Liver (tissue), 9 donors: Measurements from ENCODE around the gene FOXI1. TPM values are rescaled to one million over a fixed set of nuclear protein-coding genes. Genes with fewer than 3 reads are reported as not detected.
A peak's percentile ranks its signal among the peaks of the same experiment; 100 is the strongest.

Experiments used
- DNase-seq: peaks from one replicate; pipeline ENCODE4 v3.0.0-alpha.2; 2017; ENCODE audit warnings: low spot score
- H3K27ac ChIP-seq, 2 donors: one replicate each; pipeline ENCODE4 v1.7.0; 2013; ENCODE audit warnings: inconsistent platforms in 2 of 2, low read length in 2 of 2, control low read depth in 1 of 2, low read depth in 1 of 2, mild to moderate bottlenecking in 1 of 2
- H3K27me3 ChIP-seq, 4 donors: one replicate each; pipeline versions ENCODE4 v1.6.1 to v1.7.0; 2013; ENCODE audit warnings: low read length in 3 of 4, inconsistent platforms in 1 of 4, mild to moderate bottlenecking in 1 of 4, moderate library complexity in 1 of 4; ENCODE audit not compliant: control insufficient read depth in 4 of 4, insufficient read depth in 4 of 4
- H3K36me3 ChIP-seq, 4 donors: one replicate each; pipeline versions ENCODE4 v1.6.1 to v1.7.0; 2013; ENCODE audit warnings: low read length in 3 of 4, mild to moderate bottlenecking in 3 of 4, low read depth in 1 of 4, moderate library complexity in 1 of 4; ENCODE audit not compliant: control insufficient read depth in 4 of 4, insufficient read depth in 3 of 4
- H3K4me1 ChIP-seq, 4 donors: one replicate each; pipeline versions ENCODE4 v1.6.1 to v1.7.0; 2013; ENCODE audit warnings: low read length in 3 of 4, mild to moderate bottlenecking in 3 of 4, moderate library complexity in 1 of 4; ENCODE audit not compliant: control insufficient read depth in 4 of 4, insufficient read depth in 4 of 4
- H3K4me3 ChIP-seq, 3 donors: one replicate each; pipeline versions ENCODE4 v1.6.1 to v1.7.0; 2013; ENCODE audit warnings: low read length in 3 of 3, control low read depth in 1 of 3, low read depth in 1 of 3, mild to moderate bottlenecking in 1 of 3
- H3K9ac ChIP-seq, 2 donors: one replicate each; pipeline ENCODE4 v1.7.0; 2013; ENCODE audit warnings: low read length in 2 of 2, mild to moderate bottlenecking in 2 of 2, moderate library complexity in 2 of 2, control low read depth in 1 of 2, low read depth in 1 of 2
- H3K9me3 ChIP-seq, 4 donors: one replicate each; pipeline versions ENCODE4 v1.6.1 to v1.7.0; 2013; ENCODE audit warnings: low read length in 3 of 4; ENCODE audit not compliant: control insufficient read depth in 4 of 4
- ATF3 ChIP-seq: IDR thresholded peaks from 2 replicates; pipeline ENCODE4 v1.6.1; 2016; ENCODE audit warnings: antibody characterized with exemption
- CTCF ChIP-seq: fragments of 150-350 bp; IDR thresholded peaks from 2 replicates; pipeline ENCODE4 v1.5.1; 2017; ENCODE audit warnings: improper control_type of control experiment, low read depth, low read length; ENCODE audit not compliant: missing input control
- EGR1 ChIP-seq, 2 donors: IDR thresholded peaks; 2 replicates each; pipeline ENCODE4 v1.6.1; 2016 to 2018; ENCODE audit warnings: antibody characterized with exemption in 2 of 2, low read depth in 2 of 2
- FOXA1 ChIP-seq: IDR thresholded peaks from 2 replicates; pipeline ENCODE4 v1.6.1; 2016; ENCODE audit warnings: antibody characterized with exemption
- FOXA2 ChIP-seq: IDR thresholded peaks from 2 replicates; pipeline ENCODE4 v1.6.1; 2016; ENCODE audit warnings: antibody characterized with exemption
- GABPA ChIP-seq, 2 donors: IDR thresholded peaks in 1 of 2; conservative IDR thresholded peaks in 1 of 2; 2 replicates each; pipeline ENCODE4 v1.6.1; 2016; ENCODE audit warnings: antibody characterized with exemption in 2 of 2, mild to moderate bottlenecking in 1 of 2, moderate library complexity in 1 of 2
- HNF4A ChIP-seq, 2 donors: conservative IDR thresholded peaks; 2 replicates each; pipeline ENCODE4 v1.6.1; 2016; ENCODE audit warnings: antibody characterized with exemption in 2 of 2, mild to moderate bottlenecking in 2 of 2
- HNF4G ChIP-seq: IDR thresholded peaks from 2 replicates; pipeline ENCODE4 v1.6.1; 2016; ENCODE audit warnings: antibody characterized with exemption
- JUND ChIP-seq, 2 donors: IDR thresholded peaks; 2 replicates each; pipeline ENCODE4 v1.6.1; 2016; ENCODE audit warnings: antibody characterized with exemption in 2 of 2
- MAX ChIP-seq: IDR thresholded peaks from 2 replicates; pipeline ENCODE4 v1.6.1; 2016; ENCODE audit warnings: antibody characterized with exemption
- NR2F2 ChIP-seq: IDR thresholded peaks from 2 replicates; pipeline ENCODE4 v1.6.1; 2016; ENCODE audit warnings: antibody characterized with exemption
- RAD21 ChIP-seq, 2 donors: IDR thresholded peaks; 2 replicates each; pipeline ENCODE4 v1.6.1; 2016; ENCODE audit warnings: antibody characterized with exemption in 2 of 2, mild to moderate bottlenecking in 2 of 2
- REST ChIP-seq: IDR thresholded peaks from 2 replicates; pipeline ENCODE4 v1.6.1; 2016; ENCODE audit warnings: antibody characterized with exemption, mild to moderate bottlenecking
- RXRA ChIP-seq, 2 donors: IDR thresholded peaks; 2 replicates each; pipeline ENCODE4 v1.6.1; 2017 to 2018; ENCODE audit warnings: antibody characterized with exemption in 2 of 2, mild to moderate bottlenecking in 1 of 2
- SP1 ChIP-seq: IDR thresholded peaks from 2 replicates; pipeline ENCODE4 v1.6.1; 2018; ENCODE audit warnings: antibody characterized with exemption, mild to moderate bottlenecking
- TAF1 ChIP-seq: conservative IDR thresholded peaks from 2 replicates; pipeline ENCODE4 v1.6.1; 2016; ENCODE audit warnings: antibody characterized with exemption, mild to moderate bottlenecking
- YY1 ChIP-seq: IDR thresholded peaks from 2 replicates; pipeline ENCODE4 v1.6.1; 2016; ENCODE audit warnings: antibody characterized with exemption, mild to moderate bottlenecking
- ZBTB33 ChIP-seq: IDR thresholded peaks from 2 replicates; pipeline ENCODE4 v1.6.1; 2016; ENCODE audit warnings: antibody characterized with exemption
- WGBS: extraction: QIAGEN DNeasy Blood & Tissue Kit; methylation state at CpG from one replicate; pipeline ENCODE4 v1.1.7; 2013; 5-methylcytosine and 5-hydroxymethylcytosine counted together
- polyA plus RNA-seq, 2 donors: library from polyadenylated mRNA; stranded (reverse) in 1 of 2; unstranded in 1 of 2; fragments of 200-250 nt in 1 of 2; fragments of >200 nt in 1 of 2; fragmentation: Nextera tagmentation in 1 of 2; extraction: Ambion mirVana in 1 of 2; gene quantifications; one replicate each; pipeline versions ENCODE4 v1.2.1 to v1.2.3, GENCODE V29; 2013 to 2015
- total RNA-seq, 2 donors: library from RNA; depleted of rRNA; stranded (reverse); fragments of >200 nt; gene quantifications; one replicate each; pipeline ENCODE4 v1.2.3, GENCODE V29; 2014
- donor health status: healthy.
- donor health status: healthy.
- donor health status: healthy.
- donor health status: healthy.
- donor health status: healthy.

Gene FOXI1
- total and polyA plus RNA-seq, 4 donors, result not detected

- H3K36me3 ChIP-seq, result no peaks in the 10 kb centered on the region
- TF ChIP-seq REST (no peak), ZBTB33 (no peak), NR2F2 (peak; percentile 42), EGR1 (IDR thresholded peaks at IDR 0.05; ENCODE audit: low read depth in 2 of 2) (no peak), RAD21 (IDR thresholded peaks at IDR 0.05) (no peak)
- no peak overlapping the region for H3K4me3 ChIP-seq
- no peak overlapping the region for H3K9ac ChIP-seq
- no peak overlapping the region for H3K27ac ChIP-seq
- no peaks in the 10 kb centered on the region for H3K9me3 ChIP-seq
- no peaks in the 10 kb centered on the region for H3K27me3 ChIP-seq
- no peak for DNase-seq
- WGBS, result 65% methylated on average over 3 of the region's 3 CpGs
- H3K4me1 ChIP-seq, result no peaks in the 10 kb centered on the region
Observed at GRCh38 chr5:170136506-170136905, 30.8 kb downstream of the FOXI1 start.

GRCh38 chr5:170137694-170138214 lies 32.1 kb downstream of the FOXI1 start:
- TF ChIP-seq FOXA1, result no peak
- TF ChIP-seq REST, result no peak
- no peak for TF ChIP-seq EGR1 (IDR thresholded peaks at IDR 0.05; ENCODE audit: low read depth in 2 of 2)
- TF ChIP-seq HNF4G, result no peak
- TF ChIP-seq ATF3, result no peak
- no peak for TF ChIP-seq GABPA (IDR thresholded peaks at IDR 0.05 in 1 of 2, conservative IDR thresholded peaks at IDR 0.05 in 1 of 2)
- TF ChIP-seq YY1, result no peak
- TF ChIP-seq HNF4A (conservative IDR thresholded peaks at IDR 0.05), result no peak
- TF ChIP-seq RXRA (IDR thresholded peaks at IDR 0.05), result no peak
- no peak for TF ChIP-seq JUND (IDR thresholded peaks at IDR 0.05)
- TF ChIP-seq FOXA2, result no peak
- no peak for TF ChIP-seq RAD21 (IDR thresholded peaks at IDR 0.05)
- no peak for TF ChIP-seq ZBTB33
- no peak for TF ChIP-seq SP1
- no peak for TF ChIP-seq TAF1
- no peak for TF ChIP-seq CTCF
- TF ChIP-seq MAX, result no peak
- TF ChIP-seq NR2F2, result no peak
- Histone ChIP-seq H3K9ac (no peak overlapping the region), H3K36me3 (no peaks in the 10 kb centered on the region), H3K4me3 (no peak overlapping the region), H3K4me1 (no peaks in the 10 kb centered on the region), H3K27ac (no peak overlapping the region), H3K9me3 (no peaks in the 10 kb centered on the region), H3K27me3 (no peaks in the 10 kb centered on the region)
- DNase-seq, result peak; percentile 21
- 78% methylated on average over 2 of the region's 2 CpGs for WGBS
